ENCODE data around the gene LNP1. TPM values are rescaled to one million over a fixed set of nuclear protein-coding genes. Genes with fewer than 3 reads are reported as not detected.

LNP1 gene
- total and polyA plus RNA-seq, 2 donors from 2014 or later = 1.7 to 4.4 TPM

DNA sequence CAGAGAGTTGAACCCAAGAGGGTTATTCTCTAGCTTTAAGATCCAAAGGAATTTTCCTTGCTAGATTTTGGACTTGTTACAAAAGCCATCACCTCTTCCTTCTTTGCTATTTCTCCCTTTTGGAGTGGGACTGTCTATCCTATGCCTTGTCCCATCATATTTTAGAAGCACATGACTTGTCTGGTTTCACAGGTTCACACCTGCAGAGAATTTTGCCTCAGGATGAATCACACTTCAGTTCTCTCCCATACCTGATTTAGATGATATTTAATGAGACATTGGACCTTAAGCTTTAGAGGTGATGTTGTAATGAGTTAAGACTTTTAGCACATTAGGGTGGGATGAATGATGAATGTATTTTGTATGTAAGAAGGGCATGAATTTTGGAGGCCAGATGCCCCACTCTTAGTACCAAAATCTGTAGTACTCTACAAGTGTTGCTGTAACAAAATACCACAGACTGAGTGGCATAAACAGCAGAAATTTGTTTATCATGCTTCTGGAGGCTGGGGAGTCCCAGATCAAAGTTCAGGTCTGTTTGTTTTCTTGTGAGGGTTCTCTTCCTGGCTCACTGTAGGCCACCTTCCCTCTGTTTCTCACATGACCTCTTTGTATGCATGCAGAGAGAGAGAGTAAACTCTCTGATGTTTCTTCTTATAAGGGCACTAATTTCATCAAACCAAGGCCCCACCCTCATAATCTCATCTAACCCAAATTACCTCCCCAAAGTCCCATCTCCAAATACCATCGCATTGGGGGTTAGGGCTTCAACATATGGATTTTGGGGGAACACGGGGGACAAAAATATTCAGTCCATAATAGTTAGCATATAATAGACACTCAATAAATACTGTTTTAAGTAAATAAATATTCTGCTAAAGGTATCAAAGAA is 10.0 kb downstream of the LNP1 start:
- TF ChIP-seq, protein P1, sequence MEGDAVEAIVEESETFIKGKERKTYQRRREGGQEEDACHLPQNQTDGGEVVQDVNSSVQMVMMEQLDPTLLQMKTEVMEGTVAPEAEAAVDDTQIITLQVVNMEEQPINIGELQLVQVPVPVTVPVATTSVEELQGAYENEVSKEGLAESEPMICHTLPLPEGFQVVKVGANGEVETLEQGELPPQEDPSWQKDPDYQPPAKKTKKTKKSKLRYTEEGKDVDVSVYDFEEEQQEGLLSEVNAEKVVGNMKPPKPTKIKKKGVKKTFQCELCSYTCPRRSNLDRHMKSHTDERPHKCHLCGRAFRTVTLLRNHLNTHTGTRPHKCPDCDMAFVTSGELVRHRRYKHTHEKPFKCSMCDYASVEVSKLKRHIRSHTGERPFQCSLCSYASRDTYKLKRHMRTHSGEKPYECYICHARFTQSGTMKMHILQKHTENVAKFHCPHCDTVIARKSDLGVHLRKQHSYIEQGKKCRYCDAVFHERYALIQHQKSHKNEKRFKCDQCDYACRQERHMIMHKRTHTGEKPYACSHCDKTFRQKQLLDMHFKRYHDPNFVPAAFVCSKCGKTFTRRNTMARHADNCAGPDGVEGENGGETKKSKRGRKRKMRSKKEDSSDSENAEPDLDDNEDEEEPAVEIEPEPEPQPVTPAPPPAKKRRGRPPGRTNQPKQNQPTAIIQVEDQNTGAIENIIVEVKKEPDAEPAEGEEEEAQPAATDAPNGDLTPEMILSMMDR (IDR thresholded peaks at IDR 0.05; ENCODE audit: borderline replicate concordance, extremely low read depth, insufficient read depth) = no peak
- H3K9ac ChIP-seq (ENCODE audit: low read length in 3 of 3) = no peak overlapping the region
- no peaks in the 10 kb centered on the region for H3K27me3 ChIP-seq (ENCODE audit: control insufficient read depth, insufficient read depth, low read length)
- H3K4me1 ChIP-seq (ENCODE audit: control insufficient read depth in 2 of 3, insufficient read depth in 2 of 3, low read depth in 1 of 3, low read length in 3 of 3) = no peaks in the 10 kb centered on the region
- FAIRE-seq (no peak), DNase-seq (no peak)
- no peaks in the 10 kb centered on the region for H3K36me3 ChIP-seq (ENCODE audit: control insufficient read depth in 2 of 3, insufficient read depth in 3 of 3, low read length in 3 of 3)
- peaks cover 0 to 11% (median 0%) of the 10 kb centered on the region in 3 donors for H3K9me3 ChIP-seq (ENCODE audit: control insufficient read depth in 2 of 3, insufficient read depth in 1 of 3, low read length in 3 of 3)
- H3K27ac ChIP-seq (ENCODE audit: low read depth in 2 of 2, low read length in 2 of 2) = no peak overlapping the region
- intact Hi-C loops (cut with DNase I) = no loop called here
- no peak overlapping the region for H3K4me3 ChIP-seq (ENCODE audit: low read length in 3 of 3)

DNA sequence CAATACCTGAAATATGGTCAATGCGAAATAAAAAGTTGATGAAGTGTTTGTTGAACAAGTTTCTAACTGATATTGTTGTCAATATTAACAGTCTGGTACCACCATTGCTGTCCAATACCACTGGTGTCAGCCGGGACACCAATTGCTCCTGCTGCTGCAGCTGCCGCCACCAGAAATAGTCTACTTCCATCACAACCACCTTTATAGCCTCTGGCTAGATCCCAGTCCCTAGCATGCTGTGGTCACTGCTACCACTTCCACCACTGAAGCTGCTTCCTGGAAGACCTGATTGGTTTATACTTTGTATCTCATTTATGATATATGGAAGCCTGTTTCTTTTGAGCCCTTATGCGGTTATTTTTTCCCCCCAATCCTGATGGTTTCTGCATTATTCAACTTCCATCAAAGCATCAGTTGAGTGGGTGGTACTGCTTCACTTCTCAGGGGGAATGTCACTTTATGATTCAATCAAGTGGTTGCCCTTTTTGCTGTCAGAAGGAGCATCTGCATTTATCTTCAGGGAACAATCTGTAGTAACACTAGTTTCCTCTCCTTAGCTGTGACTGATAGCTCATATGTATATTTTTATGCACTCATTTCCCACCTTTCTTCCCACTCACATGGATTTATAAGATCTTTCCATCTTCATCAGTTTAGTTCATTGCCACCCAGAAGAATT is 11.7 kb downstream of the LNP1 start:
- DNase-seq = no peak
- Histone ChIP-seq H3K27me3 (ENCODE audit: control insufficient read depth, insufficient read depth, low read length) (no peaks in the 10 kb centered on the region), H3K27ac (ENCODE audit: low read depth in 2 of 2, low read length in 2 of 2) (no peak overlapping the region), H3K36me3 (ENCODE audit: control insufficient read depth in 2 of 3, insufficient read depth in 3 of 3, low read length in 3 of 3) (no peaks in the 10 kb centered on the region), H3K4me3 (ENCODE audit: low read length in 3 of 3) (no peak overlapping the region), H3K9me3 (ENCODE audit: control insufficient read depth in 2 of 3, insufficient read depth in 1 of 3, low read length in 3 of 3) (peaks cover 0 to under 1% (median 0%) of the 10 kb centered on the region in 3 donors), H3K4me1 (ENCODE audit: control insufficient read depth in 2 of 3, insufficient read depth in 2 of 3, low read depth in 1 of 3, low read length in 3 of 3) (no peaks in the 10 kb centered on the region), H3K9ac (ENCODE audit: low read length in 3 of 3) (no peak overlapping the region)
- TF ChIP-seq, protein P1 (IDR thresholded peaks at IDR 0.05; ENCODE audit: borderline replicate concordance, extremely low read depth, insufficient read depth) = no peak
- no peak for FAIRE-seq
- intact Hi-C loops (cut with DNase I) = no loop called here

- intact Hi-C loops (cut with DNase I) = no loop called here
- FAIRE-seq = no peak
- no peak for DNase-seq
- no peaks in the 10 kb centered on the region for H3K9me3 ChIP-seq (ENCODE audit: control insufficient read depth in 2 of 3, insufficient read depth in 1 of 3, low read length in 3 of 3)
- H3K27ac ChIP-seq (ENCODE audit: low read depth in 2 of 2, low read length in 2 of 2) = no peak overlapping the region
- H3K27me3 ChIP-seq (ENCODE audit: control insufficient read depth, insufficient read depth, low read length) = no peaks in the 10 kb centered on the region
- H3K4me1 ChIP-seq (ENCODE audit: control insufficient read depth in 2 of 3, insufficient read depth in 2 of 3, low read depth in 1 of 3, low read length in 3 of 3) = no peaks in the 10 kb centered on the region
- no peak overlapping the region for H3K4me3 ChIP-seq (ENCODE audit: low read length in 3 of 3)
- TF ChIP-seq, protein P1 (IDR thresholded peaks at IDR 0.05; ENCODE audit: borderline replicate concordance, extremely low read depth, insufficient read depth) = no peak
- no peak overlapping the region for H3K9ac ChIP-seq (ENCODE audit: low read length in 3 of 3)
- H3K36me3 ChIP-seq (ENCODE audit: control insufficient read depth in 2 of 3, insufficient read depth in 3 of 3, low read length in 3 of 3) = no peaks in the 10 kb centered on the region
These were observed 12.3 kb downstream of the LNP1 start for GRCh38 chr3:100413613-100414012.

All from kidney (tissue), 14 donors.